Parathyroid adenoma (tissue), 2 donors: ENCODE results near the gene PDCD7.
"Not testable (repeated sequence)": the region's sequence is repeated elsewhere in the genome, so short reads cannot be mapped to it uniquely, and the experiment has no call there.

Source experiments
- H2AFZ ChIP-seq: fragments of 300-600 bp; sonication (generic); one replicate; pipeline ENCODE4 v1.7.0; 2017; ENCODE audit warnings: antibody characterized with exemption, mild to moderate bottlenecking
- H3K27ac ChIP-seq: fragments of 300-600 bp; sonication (generic); one replicate; pipeline ENCODE4 v1.7.0; 2017
- H3K27me3 ChIP-seq: fragments of 300-600 bp; sonication (generic); one replicate; pipeline ENCODE4 v1.7.0; 2017; ENCODE audit warnings: low read length; ENCODE audit not compliant: control insufficient read depth, insufficient read depth
- H3K36me3 ChIP-seq: fragments of 300-600 bp; sonication (generic); one replicate; pipeline ENCODE4 v1.7.0; 2017; ENCODE audit warnings: low read length; ENCODE audit not compliant: control insufficient read depth, insufficient read depth
- H3K4me1 ChIP-seq: fragments of 300-600 bp; sonication (generic); one replicate; pipeline ENCODE4 v1.7.0; 2017; ENCODE audit warnings: control low read depth
- H3K4me2 ChIP-seq: fragments of 300-600 bp; sonication (generic); one replicate; pipeline ENCODE4 v1.7.0; 2017; ENCODE audit warnings: low read length
- H3K4me3 ChIP-seq: fragments of 300-600 bp; sonication (generic); one replicate; pipeline ENCODE4 v1.7.0; 2017; ENCODE audit warnings: low read depth, low read length
- H3K79me2 ChIP-seq: fragments of 300-600 bp; sonication (generic); one replicate; pipeline ENCODE4 v1.7.0; 2017; ENCODE audit warnings: control low read depth
- H3K9ac ChIP-seq: fragments of 300-600 bp; sonication (generic); one replicate; pipeline ENCODE4 v1.7.0; 2017; ENCODE audit warnings: mild to moderate bottlenecking
- H3K9me3 ChIP-seq: fragments of 300-600 bp; sonication (generic); one replicate; pipeline ENCODE4 v1.7.0; 2017; ENCODE audit warnings: low read length; ENCODE audit not compliant: control insufficient read depth
- CTCF ChIP-seq: fragments of 300-600 bp; sonication (generic); IDR thresholded peaks from one replicate; pipeline ENCODE4 v1.7.0; 2017; ENCODE audit warnings: antibody characterized with exemption, mild to moderate bottlenecking
- donor health status: primary hyperparathyroidism.

The PDCD7 gene

GRCh38 chr15:65079580-65079979 lies 54.0 kb downstream of the PDCD7 start:
- Histone ChIP-seq H2AFZ (no peak overlapping the region), H3K4me3 (no peak overlapping the region), H3K9ac (no peak overlapping the region), H3K79me2 (no peaks in the 10 kb centered on the region), H3K4me1 (peaks cover 5% of the 10 kb centered on the region), H3K27me3 (no peaks in the 10 kb centered on the region), H3K27ac (no peak overlapping the region), H3K4me2 (no peak overlapping the region), H3K9me3 (no peaks in the 10 kb centered on the region), H3K36me3 (no peaks in the 10 kb centered on the region)
- TF ChIP-seq CTCF: no peak

- Histone ChIP-seq H3K27me3 (no peaks in the 10 kb centered on the region), H3K9ac (no peak overlapping the region), H3K27ac (no peak overlapping the region), H3K4me2 (no peak overlapping the region), H3K4me3 (no peak overlapping the region), H3K9me3 (no peaks in the 10 kb centered on the region), H3K4me1 (peaks cover 4% of the 10 kb centered on the region), H3K36me3 (no peaks in the 10 kb centered on the region), H2AFZ (no peak overlapping the region), H3K79me2 (no peaks in the 10 kb centered on the region)
- TF ChIP-seq CTCF: peak; percentile 31
These were observed 55.6 kb downstream of the PDCD7 start for GRCh38 chr15:65077981-65078352.

- Histone ChIP-seq H3K79me2 (no peaks in the 10 kb centered on the region), H3K27ac (no peak overlapping the region), H2AFZ (no peak overlapping the region), H3K36me3 (no peaks in the 10 kb centered on the region), H3K4me3 (no peak overlapping the region), H3K9me3 (no peaks in the 10 kb centered on the region), H3K27me3 (no peaks in the 10 kb centered on the region), H3K9ac (no peak overlapping the region), H3K4me2 (no peak overlapping the region), H3K4me1 (no peaks in the 10 kb centered on the region)
- TF ChIP-seq CTCF: no peak
These were observed 56.2 kb downstream of the PDCD7 start for GRCh38 chr15:65077291-65077980.

- Histone ChIP-seq H3K4me1 (no peaks in the 10 kb centered on the region), H3K36me3 (no peaks in the 10 kb centered on the region)
These were observed 56.9 kb downstream of the PDCD7 start, which contains the start of gene KBTBD13 for GRCh38 chr15:65076486-65077290. Gene KBTBD13, plus strand, starts transcription at chr15:65076746. Its CDS starts 70 bp downstream, at chr15:65076816.

GRCh38 chr15:65075607-65076395 lies 57.8 kb downstream of the PDCD7 start:
- H3K27ac ChIP-seq, H3K9me3 ChIP-seq, H3K27me3 ChIP-seq, H3K4me3 ChIP-seq, H3K4me1 ChIP-seq, H3K4me2 ChIP-seq, H2AFZ ChIP-seq, H3K36me3 ChIP-seq, H3K79me2 ChIP-seq, H3K9ac ChIP-seq: not testable (repeated sequence)

More at GRCh38 chr15:65076486-65077290, 56.9 kb downstream of the PDCD7 start, which contains the start of gene KBTBD13:
- no peaks in the 10 kb centered on the region for H3K27me3 ChIP-seq
- no peak within 1 kb of the TSS for H2AFZ ChIP-seq
- no peaks in the 10 kb centered on the region for H3K79me2 ChIP-seq
- H3K4me2 ChIP-seq: no peak within 1 kb of the TSS
- no peak for TF ChIP-seq CTCF
- no peak within 1 kb of the TSS for H3K9ac ChIP-seq
- H3K27ac ChIP-seq: no peak within 1 kb of the TSS
- H3K9me3 ChIP-seq: no peaks in the 10 kb centered on the region
- H3K4me3 ChIP-seq: no peak within 1 kb of the TSS

GRCh38 chr15:65074946-65075345 lies 58.7 kb downstream of the PDCD7 start:
- H3K27me3 ChIP-seq, H3K9me3 ChIP-seq, H3K9ac ChIP-seq, H3K4me1 ChIP-seq, H3K4me3 ChIP-seq, H3K79me2 ChIP-seq, H2AFZ ChIP-seq, H3K36me3 ChIP-seq, H3K27ac ChIP-seq, H3K4me2 ChIP-seq: not testable (repeated sequence)
